Skeletal muscle cell (primary cell): ENCODE data around the gene SLC9A8.

Experiments used
- DNase-seq: peaks from one replicate; pipeline ENCODE4 v3.0.0-alpha.2; 2010; ENCODE audit warnings: low read depth
- H3K4me3 ChIP-seq: 2 replicates; pipeline ENCODE4 v1.5.1; 2011; ENCODE audit warnings: low read depth, mild to moderate bottlenecking, control low read depth, low read length, moderate library complexity

Gene SLC9A8

DNA sequence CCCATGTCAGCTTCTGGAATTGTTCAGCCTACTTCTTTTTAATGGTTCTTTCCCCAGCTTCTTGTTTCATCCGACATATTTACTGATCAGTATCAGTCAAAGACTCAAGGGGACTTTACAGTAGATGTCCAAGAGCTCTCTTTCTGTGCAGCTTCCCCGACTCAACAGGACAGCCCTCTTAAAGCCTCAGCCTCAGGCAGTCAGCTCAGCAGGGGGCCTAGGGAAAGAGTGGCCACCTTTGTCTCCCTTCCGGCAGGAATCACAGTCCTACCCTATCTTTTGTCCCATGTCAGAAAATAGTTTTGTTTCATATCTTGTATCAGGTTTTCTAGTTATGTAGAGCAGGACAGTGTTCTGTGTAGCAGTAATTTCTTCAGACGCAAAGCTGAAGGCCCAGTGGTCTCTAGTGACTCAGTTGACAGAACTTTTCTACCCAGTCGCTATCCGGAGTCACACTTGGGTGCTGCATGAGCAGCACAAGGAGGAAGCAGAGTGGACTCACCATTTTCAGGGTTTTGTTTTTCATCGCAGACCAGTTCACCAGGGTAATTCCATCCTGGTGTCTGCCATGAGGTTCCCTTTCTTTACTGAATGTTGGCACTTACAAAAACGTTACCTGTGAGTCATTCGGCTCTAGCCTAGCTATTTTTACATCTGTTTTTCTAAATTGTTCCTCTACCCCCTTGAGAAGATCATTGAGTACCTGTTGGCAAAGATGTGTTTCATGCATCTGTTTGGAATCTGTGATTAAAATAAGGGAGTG lies 55.0 kb downstream of the SLC9A8 start:
- DNase-seq = no peak
- H3K4me3 ChIP-seq = no peak overlapping the region

DNA sequence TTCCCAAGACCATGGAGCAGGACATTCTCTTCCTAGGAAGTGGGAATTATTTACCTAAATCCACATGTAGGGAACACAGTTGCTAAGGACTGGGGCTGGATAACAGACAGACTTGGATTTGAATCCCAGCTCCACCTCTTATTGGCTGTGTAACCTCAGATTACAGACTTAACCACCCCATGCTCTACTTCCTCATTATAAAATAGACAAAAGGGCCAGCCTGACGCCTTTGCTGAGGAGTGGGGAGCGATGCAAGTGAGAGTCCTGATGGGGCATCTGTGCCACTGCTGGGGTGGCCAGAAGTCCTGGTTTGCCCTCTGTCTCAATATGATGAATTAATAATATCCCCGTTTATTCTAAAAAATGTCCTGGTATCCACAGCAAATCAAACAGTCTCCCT lies 55.9 kb downstream of the SLC9A8 start:
- DNase-seq = no peak

DNA sequence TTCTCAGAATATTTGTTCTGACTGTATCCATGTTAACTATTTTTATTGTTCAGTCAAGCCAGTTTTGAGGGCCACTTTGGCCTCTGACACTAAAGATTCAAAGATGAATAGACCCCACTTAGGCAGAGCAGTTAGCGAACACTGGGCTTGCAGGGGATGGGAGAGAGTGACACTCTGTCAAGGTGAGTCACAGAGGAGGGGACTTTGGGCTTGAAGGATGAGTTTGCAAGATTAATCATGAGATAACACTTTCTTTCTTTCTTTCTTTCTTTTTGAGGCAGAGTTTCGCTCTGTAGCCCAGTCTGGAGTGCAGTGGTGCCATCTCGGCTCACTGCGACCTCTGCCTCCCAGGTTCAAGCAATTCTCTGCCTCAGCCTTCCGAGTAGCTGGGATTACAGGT lies 56.3 kb downstream of the SLC9A8 start:
- no peak overlapping the region for H3K4me3 ChIP-seq
- no peak for DNase-seq

More for the DNA sequence above, 55.9 kb downstream of the SLC9A8 start:
- no peak overlapping the region for H3K4me3 ChIP-seq

DNA sequence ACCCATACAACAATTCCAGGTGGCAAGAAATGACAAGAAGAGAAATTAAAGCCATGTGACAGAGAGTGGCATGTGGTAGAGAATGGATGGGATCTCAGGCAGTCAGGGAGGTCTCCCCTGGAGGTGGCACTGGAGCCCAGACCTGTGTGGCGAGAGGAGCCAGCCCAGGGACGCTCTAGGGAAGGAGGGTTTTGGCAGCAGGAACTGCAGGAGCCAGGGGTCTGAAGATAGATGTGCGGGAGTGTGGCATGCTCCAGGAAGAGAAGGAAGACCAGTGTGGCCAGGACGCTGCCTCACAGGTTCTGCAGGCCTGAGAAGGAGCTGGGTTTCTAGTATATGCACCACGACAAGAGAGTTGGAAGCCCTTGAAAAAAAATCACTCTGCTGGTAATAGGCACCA lies 57.6 kb downstream of the SLC9A8 start:
- no peak overlapping the region for H3K4me3 ChIP-seq
- no peak for DNase-seq

DNA sequence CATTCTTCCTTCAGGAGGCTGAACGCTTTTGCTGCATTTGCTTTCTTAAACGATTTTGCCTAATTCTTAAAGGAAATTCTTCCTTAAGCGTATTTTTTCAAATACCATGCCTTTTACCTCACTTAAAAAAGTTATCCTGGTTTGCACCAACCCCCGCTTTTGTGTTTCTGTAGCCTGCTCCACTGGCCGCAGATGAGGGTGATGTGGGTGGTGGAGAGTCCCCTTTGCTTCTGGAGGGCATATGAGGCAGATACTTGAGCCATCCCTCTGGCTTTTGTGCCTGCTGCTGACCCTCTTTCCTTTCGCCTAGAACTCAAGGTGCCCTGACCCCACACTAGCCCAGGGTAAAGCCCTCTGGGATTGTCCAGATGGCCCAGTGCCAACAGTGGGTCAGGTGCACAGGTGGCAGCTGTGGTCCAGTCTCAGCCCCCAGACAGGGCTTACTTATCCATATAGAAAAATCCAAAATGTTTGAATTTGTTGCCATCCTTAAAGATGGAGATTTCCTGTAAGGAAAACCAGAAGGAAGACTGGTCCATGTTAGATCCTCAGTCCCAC lies 58.8 kb downstream of the SLC9A8 start:
- no peak overlapping the region for H3K4me3 ChIP-seq
- DNase-seq = no peak

DNA sequence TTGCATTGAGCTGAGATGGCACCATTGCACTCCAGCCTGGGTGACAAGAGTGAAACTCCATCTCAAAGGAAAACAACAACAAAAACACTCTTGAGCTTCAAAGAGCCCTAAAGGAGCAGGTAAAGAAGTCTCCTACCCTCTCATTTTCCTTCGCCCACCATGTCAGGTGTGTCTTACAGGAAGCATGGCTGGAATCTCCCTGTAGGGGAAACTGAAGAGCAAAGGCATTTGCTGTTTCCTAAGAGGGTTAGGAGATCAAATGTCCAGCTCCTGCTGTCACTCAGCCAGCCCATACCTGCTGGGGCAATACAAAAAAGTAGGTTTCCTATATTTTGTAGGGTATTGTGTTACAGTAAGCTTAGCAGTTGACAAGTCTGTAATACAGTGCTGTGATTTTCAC lies 59.4 kb downstream of the SLC9A8 start:
- DNase-seq = no peak
- H3K4me3 ChIP-seq = no peak overlapping the region

DNA sequence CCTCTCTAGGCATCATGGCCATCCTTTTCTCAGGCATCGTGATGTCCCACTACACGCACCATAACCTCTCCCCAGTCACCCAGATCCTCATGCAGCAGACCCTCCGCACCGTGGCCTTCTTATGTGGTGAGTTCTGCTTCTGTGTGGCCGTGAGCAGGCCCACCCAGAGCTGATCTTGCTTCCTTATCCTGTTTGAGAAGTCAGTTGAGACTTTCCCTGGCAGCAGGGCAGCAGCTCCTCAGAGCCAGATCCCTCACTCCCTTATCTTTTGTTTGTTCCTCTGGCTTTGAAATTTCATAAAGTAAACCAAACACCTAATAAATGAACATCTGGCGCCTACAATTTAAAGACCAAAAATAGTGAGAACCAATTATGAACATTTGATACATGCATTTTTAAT lies 62.1 kb downstream of the SLC9A8 start:
- H3K4me3 ChIP-seq = no peak overlapping the region
- no peak for DNase-seq

DNA sequence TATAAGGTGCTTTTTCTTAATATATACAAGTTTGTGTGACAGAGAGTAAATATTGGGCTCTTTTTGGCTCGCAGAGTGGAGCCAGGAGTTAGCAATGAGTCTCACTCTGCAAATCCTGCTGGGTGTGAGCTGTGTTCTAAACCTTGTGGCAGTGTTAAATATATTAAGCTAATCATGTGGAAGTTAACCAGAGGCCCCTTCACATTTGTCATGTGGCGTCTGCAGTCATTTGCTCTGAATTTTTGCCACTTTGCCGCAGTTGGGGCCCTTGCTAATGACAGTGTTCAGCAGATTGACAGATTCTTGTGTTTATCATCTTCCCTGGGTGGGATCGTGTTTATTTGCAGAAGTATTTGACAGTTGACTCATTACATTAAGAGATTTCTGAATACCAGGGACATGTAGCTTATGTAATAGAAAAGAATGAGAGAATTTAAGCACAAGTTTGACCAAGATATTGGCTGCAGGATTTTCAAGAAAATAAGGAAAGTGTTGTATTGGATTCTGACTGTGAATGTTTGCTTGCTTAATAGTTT lies 64.8 kb downstream of the SLC9A8 start:
- no peak for DNase-seq
- H3K4me3 ChIP-seq = no peak overlapping the region

DNA sequence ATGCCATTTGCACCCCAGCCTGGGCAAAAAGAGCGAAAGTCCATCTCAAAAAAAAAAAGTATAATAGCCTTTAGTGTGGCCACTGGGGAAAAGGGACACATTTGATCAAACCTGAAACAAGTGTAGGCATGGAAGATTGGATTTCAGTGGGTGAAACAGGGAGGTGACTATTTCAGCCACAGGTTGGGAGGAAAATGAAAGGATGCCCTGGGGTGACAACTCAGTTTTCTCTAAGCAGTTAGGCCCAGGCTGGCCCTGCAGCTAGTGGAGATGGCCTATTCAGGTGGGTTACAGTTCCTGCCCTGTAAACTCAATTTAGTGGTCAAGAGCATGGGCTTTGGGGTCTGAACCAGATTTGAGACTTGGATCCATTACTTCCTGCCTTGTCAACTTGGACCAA lies 66.3 kb downstream of the SLC9A8 start:
- H3K4me3 ChIP-seq = no peak overlapping the region
- DNase-seq = no peak

DNA sequence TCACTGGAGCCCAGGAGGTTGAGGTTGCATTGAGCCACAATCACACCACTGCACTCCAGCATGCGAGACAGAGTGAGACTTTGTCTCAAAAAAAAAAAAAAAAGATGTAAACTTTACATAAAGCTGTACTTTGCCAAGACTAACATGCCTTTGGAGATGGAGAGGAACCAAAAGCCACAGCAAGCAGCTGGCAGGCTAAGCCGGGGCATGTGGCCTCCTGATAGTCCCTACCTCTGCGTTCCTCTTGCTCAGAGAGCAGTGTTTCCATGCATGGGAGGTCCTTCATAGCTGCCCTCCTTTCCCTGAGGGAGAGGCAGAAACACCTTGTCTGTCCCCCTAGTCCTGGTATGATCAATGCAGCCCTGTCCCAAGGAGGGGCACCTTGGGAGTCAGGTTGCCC lies 67.5 kb downstream of the SLC9A8 start:
- no peak for DNase-seq
- H3K4me3 ChIP-seq = no peak overlapping the region

DNA sequence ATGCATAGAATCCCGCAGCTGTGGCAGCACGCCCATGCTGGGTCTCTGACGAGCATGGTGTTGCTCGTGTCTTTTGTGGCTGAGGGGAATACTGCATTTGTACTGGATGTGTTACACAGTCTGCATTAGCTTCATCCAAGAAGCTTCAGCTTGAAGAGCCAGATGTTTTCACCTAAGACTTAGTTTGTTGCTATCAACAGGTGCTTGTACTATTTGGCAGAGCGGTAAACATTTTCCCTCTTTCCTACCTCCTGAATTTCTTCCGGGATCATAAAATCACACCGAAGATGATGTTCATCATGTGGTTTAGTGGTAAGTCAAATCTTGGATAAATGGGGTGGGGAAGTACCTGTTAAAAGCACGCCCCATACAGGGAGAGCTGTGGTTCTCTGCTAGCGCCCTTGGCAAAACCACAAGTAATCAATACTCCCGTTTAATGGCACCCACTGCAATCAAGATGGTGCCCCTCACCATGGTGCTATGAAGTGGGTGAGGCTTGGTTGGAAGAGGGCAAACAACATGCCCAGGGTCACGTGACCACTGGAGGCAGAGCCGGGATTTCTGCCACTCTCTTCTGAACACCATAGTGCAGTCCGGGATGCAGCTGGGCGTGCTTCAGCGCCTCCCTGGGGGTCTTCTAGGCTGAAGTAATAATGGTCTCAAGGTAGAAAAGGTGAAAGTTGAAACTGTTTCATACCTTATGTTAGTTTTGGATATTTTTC lies 68.3 kb downstream of the SLC9A8 start:
- no peak for DNase-seq

DNA sequence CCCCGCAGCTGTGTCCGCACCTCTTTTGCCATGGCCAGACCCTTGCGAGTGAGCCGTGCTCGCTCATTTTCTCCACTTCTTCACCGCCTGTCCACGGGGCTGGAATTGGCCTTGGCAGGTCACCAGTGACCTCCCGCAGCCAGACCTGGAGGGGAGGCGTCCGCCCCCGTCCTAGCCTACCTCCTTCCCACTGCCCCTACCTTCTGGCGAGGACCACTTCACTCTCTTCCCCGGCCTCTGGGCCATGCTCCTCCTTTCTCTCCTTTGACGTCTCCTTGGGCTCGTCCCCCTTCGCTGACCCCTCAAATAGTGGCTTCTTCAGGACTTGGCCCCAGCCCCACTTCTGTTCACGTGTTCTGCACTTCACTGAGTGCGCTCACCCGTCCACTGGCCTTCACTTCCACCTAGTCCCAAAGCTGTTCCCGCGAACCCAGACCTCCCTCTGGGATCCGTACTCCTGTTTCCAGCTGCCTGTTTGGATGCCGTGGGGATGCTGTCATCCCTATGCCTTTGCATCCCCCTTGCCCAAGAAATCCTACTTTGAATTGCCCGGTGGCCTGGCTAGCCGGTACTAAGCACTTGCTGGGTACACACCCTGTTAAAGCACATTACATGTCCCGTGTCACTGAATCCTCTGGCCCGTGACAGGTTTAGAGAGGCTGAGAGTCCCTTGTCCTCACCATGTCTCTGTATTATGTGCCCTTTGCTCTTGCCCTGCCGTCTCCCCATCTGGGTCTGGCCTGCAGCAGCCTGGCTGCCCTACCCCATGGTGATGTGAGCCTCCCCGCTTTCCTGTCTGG lies 69.7 kb downstream of the SLC9A8 start:
- H3K4me3 ChIP-seq = no peak overlapping the region
- no peak for DNase-seq

More for the DNA sequence above, 68.3 kb downstream of the SLC9A8 start:
- H3K4me3 ChIP-seq = no peak overlapping the region

DNA sequence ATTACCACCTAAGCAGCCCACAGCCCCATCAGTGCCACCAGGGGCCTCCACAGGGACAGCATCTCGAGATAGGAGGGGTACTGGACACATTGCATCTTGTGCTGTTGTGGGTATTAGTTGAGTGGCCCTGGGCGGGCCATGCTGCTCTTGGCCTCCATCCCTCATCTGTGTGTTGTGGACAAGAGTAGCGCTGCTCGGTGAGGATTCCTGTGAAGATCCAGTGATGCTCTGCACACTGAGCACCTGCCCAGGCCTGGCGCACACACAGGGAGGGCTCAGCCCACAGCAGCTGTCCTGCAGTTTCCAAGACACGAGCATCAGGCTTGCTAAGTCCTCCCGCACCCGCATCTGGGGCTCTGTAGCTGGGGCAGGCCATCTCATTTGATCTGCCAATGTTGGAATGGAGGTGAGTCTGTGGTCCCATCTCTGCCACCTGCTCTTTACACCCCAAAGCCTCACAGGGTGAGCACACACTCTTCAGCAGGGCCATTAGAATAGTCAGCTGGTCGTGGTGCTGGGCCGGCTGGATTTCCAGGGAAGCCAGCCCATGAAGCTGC lies 70.7 kb downstream of the SLC9A8 start:
- DNase-seq = no peak
- no peak overlapping the region for H3K4me3 ChIP-seq

DNA sequence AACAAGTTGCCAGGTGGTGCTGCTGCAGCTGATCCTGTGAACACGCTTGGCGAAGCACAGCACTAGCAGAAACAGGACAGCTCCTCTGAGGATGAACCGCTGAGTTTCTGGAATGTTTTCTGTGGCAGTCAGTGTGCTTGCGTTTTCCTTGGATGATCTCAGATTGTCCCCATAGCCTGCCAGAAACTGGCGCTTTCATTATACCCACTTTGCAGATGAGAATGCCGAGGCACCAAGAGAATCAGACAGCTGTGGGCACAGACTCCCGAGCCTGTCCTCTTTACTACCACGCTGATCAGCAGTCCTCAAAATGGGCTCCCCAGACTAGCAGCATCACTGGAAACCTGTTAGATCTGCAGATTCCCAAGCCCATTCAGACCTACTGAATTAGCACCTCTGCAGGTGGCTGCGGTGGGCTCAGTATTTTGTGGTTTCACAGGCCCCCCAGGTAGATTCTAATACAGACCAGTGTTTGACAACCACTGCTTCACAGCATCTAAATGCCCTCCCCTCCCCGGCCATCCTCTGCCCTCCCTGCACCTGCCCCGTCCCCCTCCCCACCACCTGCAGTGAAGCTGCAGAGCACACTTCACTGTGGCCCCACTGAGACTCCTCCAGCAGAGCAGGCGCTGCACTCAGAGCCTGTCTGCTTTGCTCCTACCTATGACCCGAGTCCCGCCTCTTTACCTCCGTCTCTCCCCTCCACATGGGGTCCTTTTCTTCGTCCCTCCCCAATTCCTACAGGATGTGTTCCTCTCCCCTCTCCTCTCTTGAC lies 73.1 kb downstream of the SLC9A8 start:
- no peak for DNase-seq
- no peak overlapping the region for H3K4me3 ChIP-seq

DNA sequence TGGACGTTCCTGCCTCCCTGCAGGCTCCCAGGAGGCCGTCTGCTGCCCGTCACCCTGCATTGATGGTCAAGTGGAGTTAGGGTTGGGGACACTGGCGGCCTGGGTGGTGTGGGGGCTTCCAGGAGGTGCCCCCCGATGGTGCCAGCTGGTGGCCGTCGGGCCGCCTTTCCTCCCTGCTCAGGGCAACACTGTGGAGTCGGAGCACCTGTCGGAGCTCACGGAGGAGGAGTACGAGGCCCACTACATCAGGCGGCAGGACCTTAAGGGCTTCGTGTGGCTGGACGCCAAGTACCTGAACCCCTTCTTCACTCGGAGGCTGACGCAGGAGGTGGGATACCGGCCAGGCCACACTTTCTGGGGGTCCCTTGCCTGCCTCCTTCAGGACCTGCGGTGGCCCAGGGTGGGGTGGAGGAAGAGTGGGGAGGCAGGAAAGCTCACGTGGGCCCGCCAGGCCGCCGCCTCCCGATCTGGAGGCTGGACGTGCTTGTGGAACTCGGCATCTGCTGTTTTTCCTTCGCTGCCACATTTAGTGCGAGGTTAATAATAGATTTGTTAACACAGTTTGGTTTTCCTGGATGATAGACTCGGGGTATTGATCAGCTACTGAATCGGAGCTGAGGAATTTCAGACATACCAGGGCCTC lies 74.1 kb downstream of the SLC9A8 start:
- H3K4me3 ChIP-seq = no peak overlapping the region
- DNase-seq = no peak

DNA sequence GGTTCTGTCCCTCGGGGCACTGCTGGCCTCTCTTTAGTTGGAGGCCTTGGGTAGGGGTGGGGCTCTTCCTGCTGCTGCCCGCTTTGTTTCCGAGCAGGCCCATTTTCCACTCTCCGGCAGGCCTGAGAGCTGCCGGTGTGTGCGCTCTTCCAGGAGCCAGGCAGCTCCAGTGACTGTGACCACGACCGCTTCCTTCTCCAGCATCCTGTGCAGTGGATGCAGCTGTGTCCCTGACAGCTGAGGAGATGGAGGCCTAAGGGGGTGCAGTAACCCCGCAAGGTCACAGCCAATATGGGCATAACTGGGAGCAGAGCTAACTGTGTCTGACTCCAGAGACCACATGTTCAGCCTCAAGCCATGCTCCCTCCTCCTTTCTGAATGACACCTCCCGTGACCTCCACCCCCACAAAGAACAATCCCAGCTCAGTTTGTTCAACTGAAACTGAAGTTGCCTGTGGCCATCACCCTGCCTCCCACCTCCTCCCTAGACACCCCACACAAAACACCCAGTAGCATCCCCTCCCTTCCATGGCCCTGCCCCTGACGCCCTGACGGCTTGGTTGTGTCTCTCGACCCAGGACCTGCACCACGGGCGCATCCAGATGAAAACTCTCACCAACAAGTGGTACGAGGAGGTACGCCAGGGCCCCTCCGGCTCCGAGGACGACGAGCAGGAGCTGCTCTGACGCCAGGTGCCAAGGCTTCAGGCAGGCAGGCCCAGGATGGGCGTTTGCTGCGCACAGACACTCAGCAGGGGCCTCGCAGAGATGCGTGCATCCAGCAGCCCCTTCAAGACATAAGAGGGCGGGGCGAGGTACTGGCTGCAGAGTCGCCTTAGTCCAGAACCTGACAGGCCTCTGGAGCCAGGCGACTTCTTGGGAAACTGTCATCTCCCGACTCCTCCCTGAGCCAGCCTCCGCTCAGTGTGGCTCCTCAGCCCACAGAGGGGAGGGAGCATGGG lies 74.9 kb downstream of the SLC9A8 start:
- no peak overlapping the region for H3K4me3 ChIP-seq
- DNase-seq = no peak
